GM19372 (cell line): ENCODE measurements around the gene PLS1.

Source experiments
- ATAC-seq: cut with Tn5 transposase; IDR thresholded peaks from one replicate; pipeline ENCODE4 v1.9.1; 2021; ENCODE audit warnings: mild to moderate bottlenecking, low read depth, moderate library complexity; ENCODE audit not compliant: unreplicated experiment

The PLS1 gene

DNA sequence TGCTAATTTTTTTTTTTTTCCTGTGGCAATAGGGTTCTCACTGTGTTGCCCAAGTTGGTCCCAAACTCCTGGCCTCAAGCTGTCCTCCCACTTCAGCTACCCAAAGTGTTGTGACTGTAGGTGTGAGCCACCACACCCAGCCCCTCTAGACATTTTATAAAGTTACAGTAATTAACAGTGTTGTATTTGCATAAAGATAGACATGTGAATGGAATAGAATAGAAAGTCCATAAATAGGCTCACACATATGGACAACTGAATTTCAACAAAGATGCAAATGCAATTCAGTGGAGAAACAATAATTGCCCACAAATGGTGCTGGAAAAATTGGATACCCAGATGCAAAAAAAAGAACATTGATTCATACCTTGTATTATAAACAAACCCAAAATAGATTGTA is 39.9 kb downstream of the PLS1 start:
- no peak for ATAC-seq

DNA sequence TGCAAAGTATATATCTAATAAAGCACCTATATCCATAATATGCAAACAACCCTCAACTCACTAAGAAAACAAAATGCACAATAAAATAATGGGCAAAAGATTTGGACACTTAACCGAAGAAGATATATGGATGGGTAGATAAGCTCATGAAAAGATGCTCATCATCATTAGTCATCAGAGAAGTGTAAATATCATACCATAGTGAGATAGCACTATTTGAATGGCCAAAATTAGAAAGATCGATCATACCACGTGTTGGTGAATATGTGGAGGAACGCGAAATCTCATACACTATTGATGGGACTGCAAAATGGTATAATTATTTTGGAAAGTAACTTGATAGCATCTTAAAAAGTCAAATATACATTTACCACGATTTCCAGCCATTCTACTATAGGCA is 40.5 kb downstream of the PLS1 start:
- ATAC-seq = no peak

DNA sequence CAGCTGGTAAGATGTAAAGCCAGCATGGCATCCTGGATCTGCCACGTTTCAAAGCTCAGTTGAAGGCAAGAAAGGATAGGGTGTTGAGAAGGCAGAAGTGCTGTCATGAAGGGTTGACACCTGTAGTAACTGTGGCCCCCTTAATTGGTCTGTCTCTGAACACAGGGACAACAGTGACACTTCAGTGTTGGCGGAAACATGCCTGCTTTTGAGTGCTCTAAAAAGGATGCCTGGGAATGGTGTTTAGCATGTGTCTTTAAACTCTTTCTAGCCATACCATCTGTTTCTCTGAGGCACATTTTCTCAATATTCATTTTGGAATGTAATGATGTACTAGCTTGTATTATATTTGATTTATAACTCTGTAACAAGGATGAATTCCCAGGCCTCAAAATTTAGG is 42.1 kb downstream of the PLS1 start:
- no peak for ATAC-seq

DNA sequence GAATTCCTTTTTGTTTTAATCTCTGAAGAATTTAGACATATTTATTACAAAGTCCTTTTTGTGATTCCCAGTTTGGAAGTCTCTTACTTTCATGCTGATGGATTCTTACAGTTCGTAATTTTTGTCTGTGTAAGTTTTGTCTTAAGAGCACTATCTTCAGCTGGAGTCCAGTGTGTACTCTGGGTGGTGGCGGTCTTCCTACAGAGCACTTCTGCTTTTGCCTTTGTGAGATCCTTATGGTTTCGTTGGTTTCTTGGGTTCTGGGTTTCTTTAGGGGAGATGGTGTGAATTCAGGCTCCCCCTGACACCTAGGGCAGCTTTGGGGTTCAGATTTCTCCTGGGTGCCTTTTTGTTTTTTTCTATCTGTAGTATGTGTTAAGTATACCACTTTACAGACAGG is 45.3 kb downstream of the PLS1 start:
- no peak for ATAC-seq

DNA sequence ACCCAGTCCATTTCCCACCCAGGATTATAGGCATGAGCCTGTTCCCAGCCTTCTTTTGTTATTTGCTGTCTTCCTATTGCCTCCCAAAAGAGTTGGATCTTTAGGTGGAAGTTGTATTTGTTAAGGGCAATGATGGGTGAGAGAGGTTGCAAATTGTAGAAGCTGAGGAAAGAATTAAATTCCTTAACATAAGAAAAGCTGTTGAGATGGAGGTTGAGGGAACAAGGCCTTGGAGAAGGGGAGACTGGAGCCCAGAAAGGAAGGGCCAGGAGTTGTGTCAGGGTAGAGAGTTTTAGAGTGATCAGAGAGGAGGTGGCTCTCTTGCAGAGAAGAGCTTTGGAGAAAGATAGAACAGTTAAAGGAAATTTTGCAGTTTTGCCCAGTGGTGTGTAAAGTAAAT is 46.8 kb downstream of the PLS1 start:
- ATAC-seq = no peak

DNA sequence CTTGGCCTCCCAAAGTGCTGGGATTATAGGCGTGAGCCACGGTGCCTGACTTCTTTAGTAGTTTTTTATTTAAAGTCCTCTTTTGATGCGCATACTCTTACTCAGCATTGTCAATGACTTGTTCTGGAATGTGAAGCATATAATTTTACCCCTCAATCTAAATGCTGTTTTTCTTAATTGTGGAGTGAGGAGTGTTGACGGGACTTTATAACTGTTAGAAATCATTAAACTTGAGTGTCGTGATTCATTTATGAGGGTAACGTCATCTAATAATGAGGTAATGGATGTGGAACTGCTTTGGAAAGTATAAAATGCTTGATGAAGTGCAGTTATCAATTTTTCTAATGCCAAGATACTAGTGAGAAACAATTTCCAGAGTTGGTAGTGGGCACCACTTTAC is 48.3 kb downstream of the PLS1 start:
- ATAC-seq = no peak

DNA sequence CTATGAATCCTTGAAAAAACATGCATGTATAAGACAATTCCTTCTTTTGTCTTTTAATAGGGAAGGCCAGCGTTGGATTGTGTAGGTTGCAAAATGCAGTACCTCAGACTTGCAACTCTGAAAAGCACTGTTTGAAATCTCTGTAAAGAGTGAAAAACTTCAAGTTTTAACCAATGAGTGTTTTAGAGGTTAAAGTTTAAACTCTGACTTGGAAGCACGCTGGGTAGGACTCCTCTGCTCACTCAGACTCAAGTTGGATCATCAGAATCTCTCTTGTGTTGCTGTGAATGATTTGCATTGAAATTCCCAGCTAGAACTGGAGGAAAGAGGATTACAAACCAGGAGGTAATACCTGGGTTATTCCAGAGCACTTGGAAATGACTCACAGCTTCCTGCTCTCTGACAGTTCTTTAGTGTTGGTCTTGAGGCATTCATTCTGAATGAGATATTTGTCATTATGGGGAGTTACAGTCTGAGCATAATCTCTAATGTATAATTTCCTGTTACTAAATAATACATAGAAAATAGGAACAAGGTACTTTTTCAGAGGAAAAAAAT is 49.1 kb downstream of the PLS1 start:
- ATAC-seq = no peak

DNA sequence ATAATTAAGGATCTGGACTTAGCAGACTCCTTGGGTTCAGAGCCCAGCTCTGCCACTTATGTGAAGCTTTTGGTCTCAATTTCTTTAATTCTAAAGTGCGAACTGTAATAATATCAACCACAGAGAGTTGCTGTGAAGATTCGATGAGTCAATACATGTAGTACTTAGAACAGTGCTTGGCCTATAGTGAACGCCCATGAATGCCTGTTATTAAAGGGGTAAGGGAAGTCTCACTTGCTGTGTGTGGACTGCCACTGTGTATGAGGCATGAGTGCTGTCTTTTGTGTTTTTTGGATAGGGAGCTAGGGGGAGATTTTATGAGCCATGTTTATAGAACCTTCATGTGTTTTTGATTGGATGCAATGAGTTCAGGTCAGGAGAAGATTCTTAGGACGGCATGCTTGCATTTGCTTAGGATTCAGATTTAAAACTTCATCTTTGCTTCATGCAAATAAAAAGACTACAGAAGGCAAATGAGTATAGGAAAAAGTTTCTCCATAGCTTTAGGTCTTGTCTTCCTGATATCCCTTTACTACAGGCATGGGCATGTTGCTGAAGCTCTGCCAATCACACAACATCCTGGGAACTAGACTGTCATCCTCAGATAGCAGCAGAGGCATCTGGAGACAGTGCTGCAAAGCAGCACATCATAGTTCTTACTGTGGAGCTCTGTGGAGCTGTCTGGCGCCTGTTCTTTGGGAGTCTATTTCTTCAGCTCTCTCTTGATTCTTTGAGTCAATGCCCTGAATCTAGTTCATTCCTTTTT is 50.0 kb downstream of the PLS1 start:
- ATAC-seq = no peak

DNA sequence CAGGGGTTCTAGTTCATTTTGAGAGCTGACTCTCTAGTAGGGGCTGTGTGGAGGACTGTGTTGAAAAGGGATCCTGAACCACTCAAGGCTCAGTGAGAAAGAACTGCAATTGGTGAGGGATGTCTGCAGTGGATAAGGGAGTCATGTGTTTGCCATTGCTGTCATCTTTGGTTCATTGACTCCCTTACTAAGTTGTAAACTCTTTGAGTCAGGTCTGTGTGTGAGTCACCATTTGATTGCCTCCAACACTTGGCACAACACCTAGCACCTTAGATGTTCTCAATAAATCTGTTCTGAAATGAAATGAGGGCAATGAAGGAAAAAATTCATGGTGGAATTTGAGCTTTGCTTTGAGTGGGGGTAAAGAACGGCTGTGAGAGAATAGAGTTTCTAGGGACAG is 51.7 kb downstream of the PLS1 start:
- no peak for ATAC-seq

DNA sequence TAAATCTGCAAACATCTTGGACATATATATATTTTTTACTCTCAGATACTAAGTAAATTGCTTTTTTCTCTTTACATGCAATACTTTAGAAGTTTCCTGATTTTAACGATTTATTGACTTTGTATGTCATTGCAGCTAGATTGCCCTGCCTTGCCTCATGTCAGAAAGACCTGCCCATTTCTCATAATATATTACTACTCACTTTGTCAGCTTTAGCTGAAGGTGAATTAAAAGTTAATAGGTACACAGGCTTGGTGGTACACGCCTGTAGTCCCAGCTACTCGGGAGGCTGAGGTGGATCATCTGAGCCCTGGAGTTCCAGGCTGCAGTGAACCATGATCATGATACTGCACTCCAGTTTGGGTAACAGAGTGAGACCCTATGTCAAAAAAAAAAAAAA is 52.8 kb downstream of the PLS1 start:
- ATAC-seq = no peak

DNA sequence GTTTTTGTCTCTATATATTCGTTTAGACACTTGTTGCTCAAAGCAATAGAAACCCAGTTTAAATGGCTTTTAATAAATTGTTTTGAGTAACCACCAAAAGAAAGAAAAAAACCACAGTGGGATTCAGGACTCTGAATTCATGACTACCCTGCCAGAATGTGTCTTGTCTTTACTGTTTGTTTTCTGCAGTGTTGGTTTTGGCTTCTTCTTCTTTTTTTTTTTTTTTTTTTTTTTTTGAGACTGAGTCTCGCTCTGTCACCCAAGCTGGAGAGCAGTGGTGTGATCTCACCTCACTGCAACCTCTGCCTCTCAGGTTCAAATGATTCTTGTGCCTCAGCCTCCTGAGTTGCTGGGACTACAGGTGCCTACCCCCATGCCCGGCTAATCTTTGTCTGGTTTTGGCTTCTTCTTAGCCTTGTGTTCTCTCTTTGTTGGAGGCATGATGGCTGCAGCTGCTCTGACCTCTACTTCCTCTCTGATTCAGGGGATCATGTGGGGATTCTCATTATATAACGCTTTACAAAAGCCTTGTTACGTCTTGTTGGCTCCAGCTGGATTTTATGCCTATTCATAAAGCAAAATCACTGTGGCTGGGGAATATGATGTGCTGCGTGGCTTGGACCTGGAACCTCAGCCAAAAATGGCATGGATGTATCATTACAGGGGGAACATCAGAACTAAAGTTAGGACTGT is 54.0 kb downstream of the PLS1 start:
- no peak for ATAC-seq

DNA sequence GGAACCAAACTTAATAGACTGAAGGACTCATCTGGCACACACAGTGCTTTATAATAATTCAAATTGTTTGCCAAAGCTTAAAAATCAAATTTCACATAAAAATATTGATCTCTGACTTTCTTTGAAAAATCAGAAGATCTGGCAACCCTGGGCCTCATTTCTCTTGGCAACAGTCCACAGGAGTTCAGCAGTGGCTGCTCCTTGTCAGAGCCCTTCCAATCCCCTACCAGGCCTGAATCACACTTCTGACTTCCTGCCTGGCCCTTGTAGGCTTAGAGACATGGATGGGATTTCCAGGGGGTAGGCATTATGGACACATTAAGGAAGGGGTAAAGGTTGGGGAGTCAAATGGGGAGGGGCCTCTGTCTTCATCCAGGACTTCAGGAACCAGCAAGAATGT is 55.5 kb downstream of the PLS1 start:
- ATAC-seq = no peak

DNA sequence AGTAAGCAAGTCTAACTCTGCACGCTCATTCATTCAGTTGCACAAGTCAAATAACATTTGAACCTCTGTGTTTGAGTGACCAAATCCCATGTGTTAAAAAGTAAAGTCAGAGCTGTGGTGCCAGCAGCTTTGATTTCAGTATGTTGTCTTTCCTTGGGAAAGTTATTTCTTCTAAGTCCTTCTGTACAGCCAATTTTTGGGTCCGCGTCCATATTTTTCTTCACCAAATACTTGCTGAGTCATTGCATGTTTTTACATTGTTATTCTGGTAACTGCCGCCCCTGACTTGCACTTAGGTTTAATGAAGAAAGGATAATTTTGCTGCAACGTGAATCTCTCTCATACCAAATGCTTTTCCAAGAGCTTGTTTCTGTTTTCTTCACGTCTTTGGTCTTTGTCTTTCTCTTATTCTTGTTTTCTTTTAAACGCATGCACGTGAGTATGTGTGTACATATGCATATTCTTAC is 56.7 kb downstream of the PLS1 start:
- ATAC-seq = no peak

DNA sequence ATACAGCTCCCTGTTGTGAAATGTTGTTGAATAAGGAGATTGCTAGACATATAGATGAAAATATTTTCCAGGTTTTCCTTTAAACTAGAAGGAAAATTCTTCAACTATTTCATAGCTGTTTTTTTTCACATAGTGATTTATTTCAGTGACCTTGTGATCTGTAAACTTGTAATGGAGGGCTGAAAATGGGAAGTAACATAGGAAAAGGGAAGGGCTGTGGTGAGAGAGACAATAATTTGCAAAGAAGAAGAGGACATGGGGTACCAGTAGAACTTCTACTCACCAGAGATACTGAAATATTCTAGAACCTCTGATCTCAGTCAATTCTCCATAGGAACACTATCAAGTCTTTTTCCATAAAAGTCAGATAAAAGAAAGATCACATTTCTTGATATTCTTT is 60.4 kb downstream of the PLS1 start:
- ATAC-seq = no peak

DNA sequence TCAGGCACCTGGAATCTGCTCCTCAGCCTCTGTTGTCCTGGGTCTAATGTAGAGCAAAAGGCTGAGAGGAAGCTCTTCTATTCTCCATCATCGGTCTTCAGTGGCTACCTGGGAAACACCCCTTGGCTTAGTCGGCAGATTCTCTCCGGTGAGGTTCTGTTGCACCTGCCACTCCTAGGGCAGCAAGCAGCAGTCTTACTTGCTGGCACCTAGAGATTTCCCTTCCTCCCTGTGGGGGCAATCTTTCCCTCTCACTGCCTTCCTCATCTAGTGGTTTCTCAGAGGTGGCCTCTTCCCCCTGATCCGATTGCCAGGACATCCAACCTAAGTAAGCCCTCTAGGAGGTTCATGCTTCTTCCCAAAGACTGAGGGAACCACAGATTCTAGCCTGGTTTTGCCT is 60.8 kb downstream of the PLS1 start:
- ATAC-seq = no peak

DNA sequence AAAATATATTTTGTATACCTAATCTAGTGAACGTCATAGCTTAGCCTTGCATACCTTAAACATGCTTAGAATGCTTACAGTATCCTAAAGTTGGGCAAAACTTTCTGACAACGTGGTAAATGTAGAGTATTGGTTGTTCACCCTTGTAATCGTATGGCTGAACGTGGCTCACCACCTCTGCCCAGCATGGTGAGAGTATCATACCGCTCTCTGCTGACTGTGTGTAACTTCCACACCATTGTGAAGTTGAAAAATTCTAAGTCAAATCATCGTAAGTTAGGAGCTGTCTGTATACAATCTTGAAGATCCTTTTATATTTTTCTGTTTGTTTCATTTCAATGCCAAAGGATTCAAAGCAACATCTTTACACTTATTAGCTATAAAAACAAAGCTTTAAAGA is 64.2 kb downstream of the PLS1 start:
- no peak for ATAC-seq

DNA sequence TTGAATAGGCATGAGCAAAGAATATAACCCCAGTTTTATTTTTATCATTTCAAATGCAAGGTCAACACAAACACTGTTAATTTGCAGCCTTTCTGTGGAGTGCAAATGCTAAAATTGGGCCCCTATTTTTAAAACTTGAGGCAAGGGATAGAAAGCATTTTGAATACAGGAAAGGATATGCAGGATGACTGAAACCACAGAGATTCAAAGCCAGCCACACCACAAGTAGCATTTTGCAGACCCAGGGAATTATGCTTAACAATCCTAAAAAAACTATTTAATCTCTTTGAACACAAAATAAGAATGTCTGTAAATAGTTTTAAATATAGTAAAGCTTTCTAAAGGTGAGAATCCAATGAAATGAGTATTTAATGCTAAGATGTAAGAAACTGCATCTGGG is 64.7 kb downstream of the PLS1 start:
- ATAC-seq = no peak

DNA sequence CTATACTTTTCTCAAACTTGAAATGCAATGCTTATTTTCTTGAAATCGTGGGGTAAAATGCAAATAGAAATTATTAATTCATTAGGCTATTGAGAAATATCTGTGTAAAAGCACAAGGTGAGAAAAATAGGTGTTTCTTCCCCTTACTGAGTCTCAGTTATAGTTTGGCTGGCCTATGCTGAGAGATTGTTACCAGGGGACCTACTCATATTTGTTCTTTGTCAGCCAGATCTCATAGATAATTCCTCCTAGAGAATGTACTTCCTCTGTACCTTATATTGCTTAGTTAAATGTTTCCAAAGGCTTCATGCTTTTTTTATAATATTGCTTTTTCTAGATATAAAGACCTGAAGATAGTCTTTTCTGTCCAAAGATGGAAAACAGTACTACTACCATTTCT is 67.7 kb downstream of the PLS1 start:
- no peak for ATAC-seq

DNA sequence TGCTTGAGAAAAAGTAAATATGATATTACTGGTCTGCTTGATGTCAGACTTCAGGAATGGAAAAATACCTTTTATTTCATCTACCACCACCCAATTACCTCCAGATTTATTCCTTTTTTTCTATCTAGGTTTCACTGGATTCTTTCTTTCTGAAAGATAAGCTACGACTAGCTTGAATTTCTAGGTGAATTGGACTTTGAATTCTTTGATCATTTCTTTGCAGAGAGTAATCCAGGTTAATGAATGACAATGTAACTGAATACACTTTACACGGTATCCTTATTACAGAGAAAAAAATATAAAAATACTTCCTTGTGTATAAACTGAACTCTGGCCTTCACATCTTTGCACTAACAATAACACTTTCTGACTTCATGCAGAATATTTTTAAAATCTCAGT is 68.1 kb downstream of the PLS1 start:
- no peak for ATAC-seq

DNA sequence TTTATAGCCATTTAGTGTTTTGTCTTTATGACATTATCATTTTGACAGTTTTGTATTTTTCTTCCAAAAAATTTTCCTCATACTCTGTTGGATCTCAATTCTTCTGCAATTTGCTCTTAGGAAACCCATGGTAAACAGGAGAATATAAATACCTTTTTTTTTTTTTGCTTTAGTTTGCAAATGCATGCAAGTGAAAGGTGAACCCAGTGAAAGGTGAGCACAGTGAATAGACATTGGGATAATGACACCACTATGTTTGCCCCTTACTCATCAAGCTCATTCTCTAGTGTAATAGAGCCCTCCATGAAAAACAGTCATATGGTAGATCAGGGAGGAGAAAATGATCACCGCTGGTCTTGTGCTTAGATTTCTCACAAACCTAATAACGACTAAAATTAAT is 68.6 kb downstream of the PLS1 start:
- ATAC-seq = no peak

DNA sequence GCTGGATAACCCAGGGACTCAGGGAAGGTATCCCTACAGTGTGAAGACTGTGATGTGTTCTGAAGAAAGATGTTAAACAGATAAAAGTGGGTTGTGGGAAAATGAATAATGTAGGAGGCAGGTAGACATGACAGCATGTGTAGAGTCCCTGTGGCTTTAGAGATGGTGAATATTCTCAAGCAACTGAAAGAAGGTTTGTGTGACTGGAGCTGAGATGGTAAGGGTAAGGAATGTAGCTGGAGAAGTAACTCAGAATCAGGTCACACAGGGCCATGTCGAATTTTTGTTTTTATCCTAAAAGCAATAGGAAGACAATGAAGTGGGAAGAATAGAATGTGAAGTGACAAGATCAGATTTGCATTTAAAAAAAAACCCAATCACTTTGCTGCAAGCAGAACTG is 73.9 kb downstream of the PLS1 start:
- no peak for ATAC-seq

DNA sequence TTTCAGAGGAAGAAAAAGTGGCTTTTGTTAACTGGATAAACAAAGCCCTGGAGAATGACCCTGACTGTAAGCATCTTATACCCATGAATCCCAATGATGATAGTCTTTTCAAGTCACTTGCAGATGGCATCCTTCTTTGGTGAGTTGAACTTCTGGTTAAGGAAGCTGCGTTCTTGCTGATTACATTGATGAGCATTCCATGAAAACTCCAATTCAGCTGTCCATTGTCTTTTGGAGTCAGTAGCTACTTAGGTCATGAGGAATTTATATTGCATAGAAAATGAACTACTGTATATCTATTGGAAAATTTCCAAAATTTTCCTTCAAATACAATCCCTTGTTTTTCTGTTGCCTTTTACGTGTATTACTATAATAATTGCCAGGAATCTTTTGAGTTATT is 80.0 kb downstream of the PLS1 start:
- no peak for ATAC-seq
